Ascending aorta (tissue), 2 donors: ENCODE data around the gene CDCP1. TPM values are rescaled to one million over a fixed set of nuclear protein-coding genes. Genes with fewer than 3 reads are reported as not detected.

ENCODE experiments used
- DNase-seq, 2 donors: peaks; one replicate each; pipeline ENCODE4 v3.0.0-alpha.2; 2019; ENCODE audit warnings: low spot score in 2 of 2
- H3K27ac ChIP-seq, 2 donors: fragments of 200-600 bp; sonication (generic); one replicate each; pipeline ENCODE4 v1.5.1; 2016 to 2017; ENCODE audit warnings: mild to moderate bottlenecking in 1 of 2
- H3K27me3 ChIP-seq: fragments of 200-600 bp; sonication (generic); one replicate; pipeline ENCODE4 v1.5.1; 2017
- H3K36me3 ChIP-seq, 2 donors: fragments of 200-600 bp; sonication (generic); one replicate each; pipeline ENCODE4 v1.5.1; 2016
- H3K4me1 ChIP-seq, 2 donors: fragments of 200-600 bp; sonication (generic); one replicate each; pipeline ENCODE4 v1.5.1; 2016 to 2017; ENCODE audit warnings: mild to moderate bottlenecking in 1 of 2
- H3K4me3 ChIP-seq, 2 donors: fragments of 200-600 bp; sonication (generic); one replicate each; pipeline ENCODE4 v1.5.1; 2016 to 2017; ENCODE audit warnings: mild to moderate bottlenecking in 1 of 2
- H3K9me3 ChIP-seq, 2 donors: fragments of 200-600 bp; sonication (generic); one replicate each; pipeline ENCODE4 v1.5.1; 2016
- CTCF ChIP-seq, 3 experiments: fragments of 200-600 bp in 2 of 3; fragments of 450-650 bp in 1 of 3; sonication (generic) in 2 of 3; IDR thresholded peaks; one replicate each; pipeline ENCODE4 v1.5.1; 2016 to 2019; ENCODE audit warnings: antibody characterized with exemption in 3 of 3, mild to moderate bottlenecking in 1 of 3, moderate library complexity in 1 of 3
- intact Hi-C: fragments of 100-400 bp; cut with DNase I; formaldehyde crosslinking; loops from one replicate; pipeline ENCODE4 v1.15.1; 2023
- total RNA-seq: library from RNA; depleted of rRNA; stranded (reverse); fragments of >200 nt; gene quantifications from one replicate; pipeline ENCODE4 v1.1.0, GENCODE V29; 2016

CDCP1 gene
- total RNA-seq, 1 donor from 2014 or later: 3.0 TPM

GRCh38 chr3:45135959-45136358 is 10.2 kb downstream of the CDCP1 start:
- H3K36me3 ChIP-seq: no peaks in the 10 kb centered on the region
- H3K27ac ChIP-seq: no peak overlapping the region
- no peaks in the 10 kb centered on the region for H3K27me3 ChIP-seq
- intact Hi-C loops: no loop called here
- TF ChIP-seq CTCF (IDR thresholded peaks at IDR 0.05): no peak
- no peak for DNase-seq
- no peaks in the 10 kb centered on the region for H3K4me1 ChIP-seq
- H3K9me3 ChIP-seq: no peaks in the 10 kb centered on the region
- H3K4me3 ChIP-seq: no peak overlapping the region

- H3K27ac ChIP-seq: no peak overlapping the region
- TF ChIP-seq CTCF (IDR thresholded peaks at IDR 0.05): no peak
- no peaks in the 10 kb centered on the region for H3K27me3 ChIP-seq
- intact Hi-C loops: no loop called here
- H3K36me3 ChIP-seq: no peaks in the 10 kb centered on the region
- no peak overlapping the region for H3K4me3 ChIP-seq
- H3K9me3 ChIP-seq: no peaks in the 10 kb centered on the region
- no peak for DNase-seq
- no peaks in the 10 kb centered on the region for H3K4me1 ChIP-seq
These were observed 11.2 kb downstream of the CDCP1 start for GRCh38 chr3:45134758-45135521.

- no peak for TF ChIP-seq CTCF (IDR thresholded peaks at IDR 0.05)
- no peaks in the 10 kb centered on the region for H3K4me1 ChIP-seq
- no peak overlapping the region for H3K27ac ChIP-seq
- no peak for DNase-seq
- no peaks in the 10 kb centered on the region for H3K9me3 ChIP-seq
- intact Hi-C loops: no loop called here
- no peaks in the 10 kb centered on the region for H3K36me3 ChIP-seq
- H3K27me3 ChIP-seq: no peaks in the 10 kb centered on the region
- no peak overlapping the region for H3K4me3 ChIP-seq
These were observed 13.5 kb downstream of the CDCP1 start for GRCh38 chr3:45132568-45133211.

- DNase-seq: no peak
- no peaks in the 10 kb centered on the region for H3K27me3 ChIP-seq
- no peaks in the 10 kb centered on the region for H3K9me3 ChIP-seq
- no peaks in the 10 kb centered on the region for H3K36me3 ChIP-seq
- no peak for TF ChIP-seq CTCF (IDR thresholded peaks at IDR 0.05)
- H3K4me1 ChIP-seq: no peaks in the 10 kb centered on the region
- H3K27ac ChIP-seq: no peak overlapping the region
- H3K4me3 ChIP-seq: no peak overlapping the region
- intact Hi-C loops: no loop called here
These were observed 15.0 kb downstream of the CDCP1 start for GRCh38 chr3:45131201-45131600.

GRCh38 chr3:45130476-45130875 is 15.7 kb downstream of the CDCP1 start:
- H3K4me1 ChIP-seq: no peaks in the 10 kb centered on the region
- intact Hi-C loops: no loop called here
- TF ChIP-seq CTCF (IDR thresholded peaks at IDR 0.05): no peak
- no peaks in the 10 kb centered on the region for H3K9me3 ChIP-seq
- DNase-seq: no peak
- no peaks in the 10 kb centered on the region for H3K36me3 ChIP-seq
- no peak overlapping the region for H3K4me3 ChIP-seq
- no peak overlapping the region for H3K27ac ChIP-seq
- no peaks in the 10 kb centered on the region for H3K27me3 ChIP-seq
